ENCODE data around the gene DEFB125.
"Not testable (repeated sequence)": the region's sequence is repeated elsewhere in the genome, so short reads cannot be mapped to it uniquely, and the experiment has no call there.

Gene DEFB125

DNA sequence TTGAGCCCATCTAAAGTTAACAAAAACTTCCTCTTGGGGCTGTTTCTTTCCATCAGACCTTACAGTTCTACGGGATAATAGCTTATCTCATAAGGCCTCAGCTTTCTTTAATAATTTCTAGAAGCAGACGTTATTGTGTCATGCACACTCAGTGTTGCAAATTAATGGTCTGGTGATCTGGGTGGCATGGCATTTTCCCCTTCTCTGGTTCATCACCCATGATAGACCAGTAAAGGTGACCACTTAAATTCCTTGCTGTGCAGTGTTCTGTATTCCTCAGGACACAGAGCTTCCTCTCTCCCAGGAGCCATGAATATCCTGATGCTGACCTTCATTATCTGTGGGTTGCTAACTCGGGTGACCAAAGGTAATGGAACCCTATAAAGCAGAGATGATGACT is at the start of gene DEFB125:
DEFB125 (plus strand) TSS at position 272 of the 400 bp plus-strand sequence; CDS start at position 310, 38 bp downstream.
- DNase-seq = no peak

DNA sequence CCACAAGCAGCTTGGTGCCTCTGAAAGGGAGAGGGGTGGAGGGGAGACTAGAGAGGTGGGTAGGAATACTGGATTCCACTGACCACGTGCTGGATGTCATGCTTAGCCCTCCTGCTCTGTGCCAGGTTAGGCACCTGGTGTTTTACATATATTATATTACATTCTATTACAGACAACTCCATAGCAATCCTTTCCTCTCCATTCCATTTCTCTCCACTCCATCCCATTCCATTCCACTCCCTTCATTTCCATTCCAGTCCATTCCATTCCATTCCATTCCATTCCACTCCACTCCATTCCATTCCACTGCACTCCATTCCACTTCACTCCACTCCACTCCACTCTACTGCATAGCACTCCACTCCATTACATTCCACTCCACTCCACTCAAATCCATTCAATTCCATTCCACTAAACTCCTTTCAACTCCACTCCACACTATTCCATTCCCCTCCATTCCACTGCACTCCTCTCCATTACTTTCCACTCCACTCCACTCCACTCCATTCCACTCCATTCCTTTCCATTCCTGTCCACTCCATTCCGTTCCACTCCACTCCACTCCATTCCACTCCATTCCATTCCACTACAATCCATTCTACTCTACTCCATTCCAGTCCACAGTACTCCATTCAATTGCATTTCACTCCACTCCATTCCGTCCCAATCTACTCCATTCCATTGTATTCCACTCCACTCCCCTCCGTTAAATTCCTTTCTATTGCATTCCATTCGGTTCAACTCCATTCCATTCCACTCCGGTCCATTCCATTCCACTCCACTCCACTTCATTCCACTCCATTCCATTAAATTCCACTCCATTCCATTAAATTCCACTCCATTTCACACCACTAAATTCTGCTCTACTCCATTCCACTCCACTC is 27.2 kb upstream of the DEFB125 start:
- no peak for DNase-seq

GRCh38 chr20:61230-61629 is 26.2 kb upstream of the DEFB125 start:
- no peak for DNase-seq

DNA sequence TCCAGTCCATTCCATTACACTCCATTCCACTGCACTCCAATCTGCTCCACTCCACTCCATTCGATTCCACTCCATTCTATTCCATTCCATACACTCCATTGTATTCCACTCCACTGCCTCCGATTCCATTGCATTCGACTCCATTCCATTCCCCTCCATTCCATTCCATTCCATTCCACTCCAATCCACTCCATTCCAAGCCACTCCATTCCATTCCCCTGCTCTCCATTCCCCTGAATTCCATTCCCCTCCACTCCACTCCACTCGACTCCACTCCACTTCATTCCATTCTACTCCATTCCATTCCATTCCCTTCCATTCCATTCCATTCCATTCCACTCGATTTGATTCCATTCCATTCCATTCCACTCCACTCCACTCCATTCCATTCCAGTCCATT is 25.7 kb upstream of the DEFB125 start:
- no peak for DNase-seq

DNA sequence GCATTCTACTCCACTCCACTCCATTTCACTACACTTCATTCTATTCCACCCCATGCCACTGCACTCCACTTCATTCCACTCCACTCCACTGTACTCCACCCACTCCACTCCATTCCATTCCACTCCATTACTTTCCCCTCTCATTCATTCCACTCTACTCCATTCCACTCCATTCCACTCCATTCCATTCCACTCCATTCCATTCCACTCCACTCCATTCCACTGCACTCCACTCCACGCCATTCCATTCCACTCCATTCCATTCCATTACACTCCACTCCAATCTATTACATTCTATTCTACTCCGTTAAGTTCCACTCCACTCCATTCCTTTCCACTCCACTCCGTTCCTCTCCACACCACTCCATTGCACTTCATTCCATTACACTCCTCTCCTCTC is 25.0 kb upstream of the DEFB125 start:
- DNase-seq = no peak

DNA sequence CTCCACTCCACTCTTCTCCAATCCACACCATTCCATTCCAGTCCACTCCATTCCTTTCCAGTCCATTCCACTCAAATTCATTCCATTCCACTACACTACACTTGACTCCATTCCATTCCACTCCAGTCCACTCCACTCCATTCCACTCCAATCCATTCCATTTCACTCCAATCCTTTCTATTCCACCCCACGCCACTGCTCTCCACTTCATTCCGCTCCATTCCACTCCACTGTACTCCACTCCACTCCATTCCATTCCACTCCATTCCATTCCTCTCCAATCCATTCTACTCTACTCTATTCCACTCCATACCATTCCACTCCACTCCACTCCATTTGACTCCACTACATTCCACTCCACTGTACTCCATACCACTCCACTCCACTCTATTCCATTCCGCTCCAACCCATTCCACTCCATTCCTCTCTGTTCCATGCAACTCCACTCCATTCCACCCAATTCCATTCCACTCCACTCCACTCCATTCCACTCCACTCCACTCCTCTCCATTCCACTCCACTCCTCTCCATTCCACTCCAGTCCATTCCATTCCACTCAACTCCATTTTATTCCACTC is 23.4 kb upstream of the DEFB125 start:
- DNase-seq = no peak

- no peak for DNase-seq
These were observed 22.6 kb upstream of the DEFB125 start for GRCh38 chr20:64766-65322.

DNA sequence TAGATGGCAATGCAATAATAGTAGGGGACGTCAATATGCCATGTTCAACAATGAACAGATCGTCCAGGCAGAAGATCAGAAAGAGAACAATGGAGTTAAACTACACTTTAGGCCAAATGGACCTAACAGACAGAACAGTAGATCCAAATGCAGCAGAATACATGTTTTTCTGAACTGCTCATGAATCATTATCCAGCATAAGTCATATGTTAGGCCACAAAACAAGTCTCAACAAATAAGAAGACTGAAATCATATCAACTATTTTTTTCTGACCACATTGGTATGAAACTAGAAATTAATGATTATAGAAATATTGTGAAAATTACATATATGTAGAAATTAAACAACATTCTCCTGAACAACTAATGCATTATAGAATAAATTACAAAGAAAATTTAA is 10.2 kb upstream of the DEFB125 start:
- no peak for DNase-seq

DNA sequence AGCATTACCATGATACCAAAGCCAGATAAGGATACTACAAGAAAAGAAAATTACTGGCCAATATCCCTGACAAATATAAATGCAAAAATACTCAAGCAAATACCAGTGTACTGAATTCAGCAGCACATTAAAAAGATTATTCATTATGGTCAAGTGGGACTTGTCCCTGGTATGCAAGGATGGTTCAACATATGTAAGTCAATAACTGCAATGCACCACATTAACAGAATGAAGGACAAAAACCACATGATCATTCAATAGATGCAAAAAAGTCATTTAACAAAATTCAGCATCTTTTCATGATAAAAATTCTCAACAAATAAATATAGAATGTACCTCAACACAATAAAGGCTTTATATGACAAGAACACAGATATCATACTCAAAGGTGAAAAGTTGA is 9.1 kb upstream of the DEFB125 start:
- DNase-seq = no peak

DNA sequence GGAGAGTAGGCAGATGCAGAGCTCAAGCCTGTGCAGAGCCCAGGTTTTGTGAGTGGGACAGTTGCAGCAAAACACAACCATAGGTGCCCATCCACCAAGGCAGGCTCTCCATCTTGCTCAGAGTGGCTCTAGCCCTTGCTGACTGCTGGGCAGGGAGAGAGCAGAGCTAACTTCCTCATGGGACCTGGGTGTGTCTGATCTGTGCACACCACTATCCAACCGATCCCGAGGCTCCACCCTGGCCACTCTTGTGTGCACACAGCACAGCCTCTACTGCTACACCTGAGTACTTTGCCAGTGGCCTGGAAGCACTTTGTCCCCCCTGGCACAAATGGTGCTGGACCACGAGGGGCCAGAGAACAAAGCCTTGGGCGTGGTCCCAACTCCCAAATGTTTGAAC is 7.9 kb upstream of the DEFB125 start:
- DNase-seq = no peak

GRCh38 chr20:90651-91050 is 3.2 kb downstream of the DEFB125 start:
- no peak for DNase-seq

GRCh38 chr20:93641-94040 is 6.2 kb downstream of the DEFB125 start:
- no peak for DNase-seq

DNA sequence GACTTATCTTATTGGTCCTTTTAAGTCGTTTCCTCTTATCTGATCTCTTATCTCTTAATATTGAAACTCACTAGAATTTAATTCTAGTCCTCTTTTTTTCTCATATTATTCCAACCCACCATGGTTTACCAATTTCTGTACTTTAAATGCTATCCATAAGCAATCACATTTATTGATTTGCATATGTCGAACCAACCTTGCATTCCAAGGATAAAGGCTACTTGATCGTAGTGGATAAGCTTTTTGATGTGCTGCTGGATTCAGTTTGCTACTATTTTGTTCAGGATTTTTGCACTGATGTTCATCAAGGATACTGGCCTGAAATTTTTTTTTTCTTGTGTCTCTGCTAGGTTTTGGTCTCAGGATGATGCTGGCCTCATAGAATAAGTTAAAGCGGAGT is 7.7 kb downstream of the DEFB125 start:
- no peak for DNase-seq

- DNase-seq = not testable (repeated sequence)
These were observed 10.2 kb downstream of the DEFB125 start for GRCh38 chr20:97691-98090.

- DNase-seq = no peak
These were observed 14.5 kb downstream of the DEFB125 start for GRCh38 chr20:101975-102374.

DNA sequence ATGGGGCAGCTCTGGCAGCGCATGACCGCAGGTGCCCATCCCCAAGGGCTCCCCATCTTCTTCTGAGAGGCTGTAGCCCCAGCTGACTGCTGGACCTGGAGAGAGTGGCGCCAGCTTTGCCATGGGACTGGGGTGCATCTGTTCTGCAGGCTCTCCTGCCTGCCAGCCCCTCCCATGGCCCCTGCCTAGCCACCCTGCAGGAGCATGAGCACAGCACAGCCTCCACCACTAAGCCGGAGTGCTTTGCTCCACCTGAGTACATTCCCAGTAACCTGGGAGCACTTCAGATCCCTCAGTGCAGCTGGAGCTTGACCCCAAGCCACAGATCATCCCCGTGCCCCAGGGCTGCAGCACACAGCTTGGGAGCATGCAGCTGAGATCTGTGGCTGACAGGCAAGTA is 16.0 kb downstream of the DEFB125 start:
- DNase-seq = no peak

DNA sequence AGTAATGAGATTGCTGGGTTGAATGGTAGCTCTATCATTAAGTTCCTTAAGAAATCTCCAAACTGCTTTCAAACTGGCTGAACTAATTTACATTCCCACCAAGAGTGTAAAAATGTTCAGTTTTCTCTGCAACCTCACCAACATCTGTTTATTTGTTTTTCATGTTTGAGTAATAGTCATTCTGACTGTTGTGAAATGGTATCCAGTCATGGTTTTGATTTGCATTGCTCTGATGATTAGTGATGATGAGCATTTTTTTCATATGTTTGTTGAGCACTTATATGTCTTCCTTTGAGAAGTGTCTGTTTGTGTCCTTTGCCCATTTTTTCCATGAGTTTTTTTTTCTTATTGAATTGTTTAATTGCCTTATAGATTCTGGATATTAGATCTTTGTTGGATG is 24.9 kb downstream of the DEFB125 start:
- DNase-seq = no peak

DNA sequence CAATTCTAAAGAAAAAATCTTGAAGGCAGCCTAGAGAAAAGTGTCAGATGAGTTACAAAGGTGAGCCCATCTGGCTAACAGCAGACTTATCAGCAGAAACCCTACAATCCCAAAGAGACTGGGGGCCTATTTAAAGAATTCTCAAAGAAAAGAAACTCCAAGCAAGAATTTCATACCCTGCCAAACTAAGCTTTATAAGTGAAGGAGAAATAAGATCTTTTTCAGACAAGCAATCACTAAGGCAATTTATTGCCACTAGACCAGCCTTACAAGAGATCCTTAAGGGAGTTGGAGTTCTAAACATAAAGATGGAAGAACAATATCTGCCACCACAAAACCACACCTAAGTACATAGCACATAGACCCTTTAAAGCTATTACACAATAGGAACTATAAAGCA is 30.0 kb downstream of the DEFB125 start:
- DNase-seq = no peak

DNA sequence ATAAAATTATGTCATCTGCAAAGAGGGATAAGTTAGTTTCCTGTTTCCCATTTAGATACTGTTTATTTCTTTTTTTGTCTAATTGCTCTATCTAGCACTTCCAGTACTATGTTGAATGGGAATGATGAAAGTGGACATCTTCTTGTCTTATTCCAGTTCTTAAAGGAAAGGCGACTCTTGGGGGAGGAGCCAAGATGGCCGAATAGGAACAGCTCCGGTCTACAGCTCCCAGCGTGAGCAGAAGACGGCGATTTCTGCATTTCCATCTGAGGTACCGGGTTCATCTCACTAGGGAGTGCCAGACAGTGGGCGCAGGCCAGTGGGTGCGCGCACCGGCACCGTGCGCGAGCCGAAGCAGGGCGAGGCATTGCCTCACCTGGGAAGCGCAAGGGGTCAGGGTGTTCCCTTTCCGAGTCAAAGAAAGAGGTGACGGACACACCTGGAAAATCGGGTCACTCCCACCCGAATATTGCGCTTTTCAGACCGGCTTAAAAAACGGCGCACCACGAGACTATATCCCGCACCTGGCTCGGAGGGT is 42.4 kb downstream of the DEFB125 start:
- not testable (repeated sequence) for DNase-seq

DNA sequence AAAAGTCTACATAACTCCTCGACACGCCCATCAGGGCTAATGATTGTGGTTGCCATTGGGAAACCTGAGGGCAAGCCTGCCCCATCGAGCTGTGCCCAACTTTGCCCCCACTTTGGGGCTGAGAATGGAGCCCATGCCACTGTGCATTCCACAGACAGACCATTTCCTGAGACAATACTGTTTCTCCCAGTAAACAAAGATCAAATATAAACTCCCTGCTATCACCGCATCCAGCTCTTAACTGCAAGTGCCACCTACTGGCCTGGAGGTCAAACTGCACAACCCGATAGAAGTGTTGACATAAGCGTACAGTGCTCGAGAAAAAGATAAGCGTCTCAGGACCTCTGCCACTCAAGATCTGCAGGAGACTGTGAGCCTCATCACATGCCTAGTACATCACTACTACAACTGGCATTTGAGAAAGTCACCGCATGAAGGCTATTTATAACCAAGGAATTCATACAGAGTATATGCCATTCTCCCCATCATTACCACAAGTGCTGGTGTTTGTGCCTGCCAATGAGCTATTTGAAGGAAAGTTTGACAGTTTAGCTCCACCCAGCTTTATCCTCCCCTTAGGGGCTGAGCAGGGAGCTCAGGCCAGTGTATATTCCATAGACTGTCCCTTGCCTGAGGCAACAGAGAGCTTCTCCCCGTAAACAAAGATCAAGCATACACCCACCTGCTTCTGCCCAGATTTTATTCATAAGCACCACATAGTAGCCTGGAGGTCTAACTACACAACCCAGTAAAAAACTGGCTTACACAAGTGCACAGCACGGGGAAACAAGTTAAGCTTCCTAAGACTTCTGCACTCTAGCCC is 50.4 kb downstream of the DEFB125 start:
- no peak for DNase-seq

DNA sequence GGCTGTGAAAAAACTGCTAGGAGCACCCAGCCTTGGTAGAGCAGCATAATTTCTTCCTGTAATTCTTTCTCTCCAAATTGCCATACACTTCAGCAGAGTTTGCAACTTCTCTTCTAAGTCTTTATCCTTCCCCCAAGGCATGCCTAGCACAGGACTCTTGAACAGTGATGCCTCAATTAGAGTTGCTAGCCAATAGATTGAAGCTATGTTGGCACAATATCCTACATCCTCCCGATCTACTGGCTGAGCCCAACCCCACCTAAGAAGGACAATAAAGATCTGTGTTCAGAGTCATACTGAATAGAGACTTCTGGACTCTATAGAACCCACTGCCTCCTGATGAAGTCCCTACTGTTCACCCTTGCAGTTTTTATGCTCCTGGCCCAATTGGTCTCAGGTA is 54.8 kb downstream of the DEFB125 start, which contains the start of gene DEFB126:
DEFB126 (plus strand) TSS at position 301 of the 400 bp plus-strand sequence; CDS start at position 340, 39 bp downstream.
- no peak for DNase-seq

GRCh38 chr20:145877-146276 is 58.4 kb downstream of the DEFB125 start:
- no peak for DNase-seq
